ENCODE measurements around the gene TP53RK. TPM values are rescaled to one million over a fixed set of nuclear protein-coding genes. Genes with fewer than 3 reads are reported as not detected.

Gene TP53RK
- total RNA-seq, 3 donors from 2014 or later = 7.8 to 10.4 (median 8.2) TPM

DNA sequence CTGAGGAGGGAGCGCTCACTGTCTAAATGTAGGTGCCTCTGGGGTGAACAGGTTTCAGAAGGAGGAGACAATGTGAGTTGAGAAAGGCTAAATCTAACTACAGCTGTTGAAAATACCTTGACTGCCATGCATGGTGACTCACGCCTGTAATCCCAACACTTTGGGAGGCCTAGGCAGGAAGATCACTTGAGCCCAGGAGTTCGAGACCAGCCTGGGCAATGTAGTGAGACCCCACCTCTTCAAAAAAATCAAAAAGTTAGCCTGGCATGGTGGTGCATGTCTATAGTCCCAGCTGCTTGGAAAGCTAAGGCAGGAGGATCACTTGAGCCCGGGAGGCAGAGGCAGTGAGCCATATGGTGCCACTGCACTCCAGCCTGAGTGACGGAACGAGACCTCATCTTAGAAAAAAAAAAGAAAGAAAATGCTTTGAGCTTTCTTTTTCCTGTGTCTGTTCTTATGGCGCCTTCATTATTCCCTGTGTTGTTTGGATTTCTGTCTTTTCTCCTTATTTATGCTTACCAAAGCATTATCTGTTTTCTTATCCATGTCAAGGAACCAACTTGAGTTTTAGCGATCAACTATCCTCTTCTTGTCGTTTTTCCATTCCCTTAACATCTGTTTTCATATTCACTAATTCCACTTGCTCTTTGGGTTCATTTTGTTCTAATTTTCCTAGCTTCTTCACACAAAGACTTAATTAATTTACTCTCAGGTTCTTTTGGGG, 28.7 kb upstream of the TP53RK start:
- no peak for DNase-seq
- ATAC-seq = no peak
- intact Hi-C loops (cut with DNase I, micrococcal nuclease) = no loop called here

GRCh38 chr20:46715292-46715756, 26.1 kb upstream of the TP53RK start:
- Histone ChIP-seq H3K4me1 (ENCODE audit: low read depth) (peaks cover 22% of the 10 kb centered on the region), H3K4me3 (no peak overlapping the region), H3K36me3 (ENCODE audit: low read depth) (no peaks in the 10 kb centered on the region), H3K9me3 (no peaks in the 10 kb centered on the region)
- TF ChIP-seq, protein P1, sequence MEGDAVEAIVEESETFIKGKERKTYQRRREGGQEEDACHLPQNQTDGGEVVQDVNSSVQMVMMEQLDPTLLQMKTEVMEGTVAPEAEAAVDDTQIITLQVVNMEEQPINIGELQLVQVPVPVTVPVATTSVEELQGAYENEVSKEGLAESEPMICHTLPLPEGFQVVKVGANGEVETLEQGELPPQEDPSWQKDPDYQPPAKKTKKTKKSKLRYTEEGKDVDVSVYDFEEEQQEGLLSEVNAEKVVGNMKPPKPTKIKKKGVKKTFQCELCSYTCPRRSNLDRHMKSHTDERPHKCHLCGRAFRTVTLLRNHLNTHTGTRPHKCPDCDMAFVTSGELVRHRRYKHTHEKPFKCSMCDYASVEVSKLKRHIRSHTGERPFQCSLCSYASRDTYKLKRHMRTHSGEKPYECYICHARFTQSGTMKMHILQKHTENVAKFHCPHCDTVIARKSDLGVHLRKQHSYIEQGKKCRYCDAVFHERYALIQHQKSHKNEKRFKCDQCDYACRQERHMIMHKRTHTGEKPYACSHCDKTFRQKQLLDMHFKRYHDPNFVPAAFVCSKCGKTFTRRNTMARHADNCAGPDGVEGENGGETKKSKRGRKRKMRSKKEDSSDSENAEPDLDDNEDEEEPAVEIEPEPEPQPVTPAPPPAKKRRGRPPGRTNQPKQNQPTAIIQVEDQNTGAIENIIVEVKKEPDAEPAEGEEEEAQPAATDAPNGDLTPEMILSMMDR (IDR thresholded peaks at IDR 0.05) = no peak
- ATAC-seq (peak; percentile 61), DNase-seq (peak in 2 of 3 donors; percentile 59 to 69)
- intact Hi-C loops (cut with DNase I, micrococcal nuclease) = no loop called here

More for the DNA sequence above, 28.7 kb upstream of the TP53RK start:
- Histone ChIP-seq H3K9me3 (no peaks in the 10 kb centered on the region), H3K4me3 (no peak overlapping the region), H3K4me1 (ENCODE audit: low read depth) (peaks cover 10% of the 10 kb centered on the region), H3K36me3 (ENCODE audit: low read depth) (no peaks in the 10 kb centered on the region)
- TF ChIP-seq, protein P1 (IDR thresholded peaks at IDR 0.05) = no peak

DNA sequence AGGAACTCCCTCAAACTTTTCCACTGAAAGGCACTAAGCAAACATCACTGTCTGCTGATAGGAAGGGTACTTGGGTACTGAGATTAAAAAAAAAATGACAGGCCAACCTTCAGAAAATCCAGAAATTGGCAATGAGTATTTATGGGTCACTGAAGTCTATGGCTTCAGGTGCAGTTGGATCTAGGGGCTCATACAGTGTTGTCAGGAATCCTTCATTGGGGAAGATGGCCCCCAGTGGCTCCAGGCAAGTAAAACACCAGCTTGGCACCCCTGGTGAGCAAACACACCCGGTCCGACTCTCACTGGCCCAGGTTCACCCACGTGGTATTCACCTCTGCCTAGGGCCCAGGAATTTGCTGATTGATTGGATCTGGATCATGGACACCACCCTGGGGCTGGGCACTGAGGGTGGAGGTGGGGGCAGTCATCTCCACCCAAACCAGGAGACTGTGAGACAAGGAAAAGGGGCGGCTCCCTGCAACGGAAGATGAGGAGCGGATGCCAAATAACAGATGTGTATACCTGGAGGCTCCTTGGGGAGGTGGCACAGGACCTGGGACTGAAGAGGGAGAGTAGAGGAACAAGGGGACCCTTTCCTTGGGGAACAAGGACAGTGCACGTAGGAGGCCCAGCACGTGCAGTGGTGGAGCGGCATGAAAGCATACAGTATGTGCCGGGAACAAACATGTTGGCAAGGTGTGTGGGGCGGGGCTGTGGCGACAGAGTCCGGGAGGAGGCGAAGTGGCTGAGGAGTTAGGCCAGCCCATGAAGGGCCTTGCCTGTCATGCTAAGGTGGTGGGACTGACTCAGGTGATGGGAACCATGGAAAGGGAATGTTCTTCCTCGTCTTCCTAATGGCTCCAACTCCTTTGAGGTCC, 25.0 kb upstream of the TP53RK start:
- peak; percentile 78 to 81 (median 81) for DNase-seq
- peaks cover 22% of the 10 kb centered on the region for H3K4me1 ChIP-seq (ENCODE audit: low read depth)
- peak; percentile 77 for ATAC-seq
- intact Hi-C loops (cut with DNase I, micrococcal nuclease) = no loop called here
- no peak overlapping the region for H3K4me3 ChIP-seq
- H3K36me3 ChIP-seq (ENCODE audit: low read depth) = no peaks in the 10 kb centered on the region
- no peaks in the 10 kb centered on the region for H3K9me3 ChIP-seq
- TF ChIP-seq, protein P1 (IDR thresholded peaks at IDR 0.05) = no peak

GRCh38 chr20:46712056-46712636, 22.9 kb upstream of the TP53RK start:
- DNase-seq (no peak), ATAC-seq (no peak)
- no peaks in the 10 kb centered on the region for H3K9me3 ChIP-seq
- intact Hi-C loops (cut with DNase I, micrococcal nuclease) = no loop called here
- no peak overlapping the region for H3K4me3 ChIP-seq
- H3K36me3 ChIP-seq (ENCODE audit: low read depth) = no peaks in the 10 kb centered on the region
- TF ChIP-seq, protein P1 (IDR thresholded peaks at IDR 0.05) = no peak
- H3K4me1 ChIP-seq (ENCODE audit: low read depth) = peaks cover 28% of the 10 kb centered on the region

DNA sequence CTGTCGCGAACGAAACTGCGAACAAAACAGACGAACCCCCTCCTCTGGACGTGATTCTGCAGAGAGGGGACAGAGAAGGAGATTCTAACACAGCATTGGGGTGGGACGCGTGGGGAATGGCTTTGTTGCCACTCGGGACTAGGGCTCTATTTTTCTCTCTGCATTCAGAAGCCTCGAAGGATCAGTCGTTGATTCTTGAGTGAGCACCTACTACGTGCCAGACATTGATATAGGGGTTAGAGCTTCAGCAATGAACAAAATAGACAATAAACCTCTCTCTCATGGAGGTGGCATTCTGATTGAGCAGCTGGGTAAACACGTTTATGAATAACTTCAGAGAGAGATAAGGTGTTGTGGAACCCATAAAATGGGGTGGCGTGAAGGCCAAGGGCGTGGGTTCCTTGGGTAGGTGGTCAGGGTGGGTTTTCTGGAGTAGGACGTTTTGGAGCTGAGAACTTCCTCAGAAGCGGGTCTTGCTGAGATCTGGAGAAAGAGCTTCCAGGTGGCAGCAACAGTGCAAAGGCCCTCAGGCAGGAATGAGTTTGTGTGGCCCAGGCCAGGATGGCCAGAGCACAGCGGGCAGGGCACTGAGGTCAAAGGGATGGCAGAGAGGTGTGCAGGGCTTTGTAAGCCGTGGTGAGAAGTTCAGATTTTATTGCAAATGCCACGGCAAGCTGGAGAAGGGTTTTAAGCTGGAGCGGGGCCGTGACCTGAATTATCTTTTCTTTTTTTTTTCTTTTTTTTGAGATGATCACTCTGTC, 21.1 kb upstream of the TP53RK start:
- intact Hi-C loops (cut with DNase I, micrococcal nuclease) = no loop called here
- H3K36me3 ChIP-seq (ENCODE audit: low read depth) = no peaks in the 10 kb centered on the region
- peak overlapping the region; percentile 39 for H3K4me3 ChIP-seq
- ATAC-seq (peak; percentile 29), DNase-seq (peak in 2 of 3 donors; percentile 48 to 50)
- H3K9me3 ChIP-seq = no peaks in the 10 kb centered on the region
- peaks cover 24% of the 10 kb centered on the region for H3K4me1 ChIP-seq (ENCODE audit: low read depth)
- TF ChIP-seq, protein P1 (IDR thresholded peaks at IDR 0.05) = no peak

All from mucosa of descending colon (tissue), 3 donors.